GM21619 (cell line): ENCODE measurements around the gene NDUFS6.

Experiments
- ATAC-seq: cut with Tn5 transposase; IDR thresholded peaks from one replicate; pipeline ENCODE4 v1.9.1; 2021; ENCODE audit not compliant: unreplicated experiment

NDUFS6 gene

DNA sequence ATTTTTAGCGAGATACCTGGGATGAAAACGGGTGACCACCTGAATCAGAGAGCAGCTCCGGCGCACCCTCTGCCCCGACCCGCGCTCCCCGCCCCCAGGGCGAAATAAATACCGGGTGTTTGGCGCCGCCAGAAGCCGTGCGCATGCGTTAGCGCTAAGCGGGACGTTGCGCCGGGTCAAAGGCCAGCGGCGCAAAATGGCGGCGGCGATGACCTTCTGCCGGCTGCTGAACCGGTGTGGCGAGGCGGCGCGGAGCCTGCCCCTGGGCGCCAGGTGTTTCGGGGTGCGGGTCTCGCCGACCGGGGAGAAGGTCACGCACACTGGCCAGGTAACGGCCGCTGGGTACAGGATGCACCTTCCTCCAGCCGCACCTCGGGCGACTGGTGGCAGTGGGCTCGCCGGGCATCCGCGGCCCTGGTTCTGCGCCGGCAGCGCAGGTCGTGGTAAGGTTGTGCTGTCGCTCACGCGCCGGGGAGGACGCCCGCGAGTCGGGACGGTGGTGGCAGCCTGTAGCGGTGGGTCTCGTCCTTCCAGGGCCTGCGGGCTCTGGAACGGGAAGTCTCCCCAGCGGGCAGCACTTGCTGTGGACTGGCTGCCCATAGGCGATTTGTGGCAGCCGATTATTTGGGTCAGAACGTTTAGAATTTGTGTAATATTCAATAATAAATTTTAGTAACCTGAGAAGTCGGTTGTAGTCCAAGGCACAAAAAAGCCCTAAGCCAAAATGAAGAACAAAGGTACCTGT, at the start of gene NDUFS6:
NDUFS6 (plus strand) TSS at position 186 of the 745 bp plus-strand sequence; CDS start at position 197, 11 bp downstream.
- ATAC-seq = peak; percentile 56

DNA sequence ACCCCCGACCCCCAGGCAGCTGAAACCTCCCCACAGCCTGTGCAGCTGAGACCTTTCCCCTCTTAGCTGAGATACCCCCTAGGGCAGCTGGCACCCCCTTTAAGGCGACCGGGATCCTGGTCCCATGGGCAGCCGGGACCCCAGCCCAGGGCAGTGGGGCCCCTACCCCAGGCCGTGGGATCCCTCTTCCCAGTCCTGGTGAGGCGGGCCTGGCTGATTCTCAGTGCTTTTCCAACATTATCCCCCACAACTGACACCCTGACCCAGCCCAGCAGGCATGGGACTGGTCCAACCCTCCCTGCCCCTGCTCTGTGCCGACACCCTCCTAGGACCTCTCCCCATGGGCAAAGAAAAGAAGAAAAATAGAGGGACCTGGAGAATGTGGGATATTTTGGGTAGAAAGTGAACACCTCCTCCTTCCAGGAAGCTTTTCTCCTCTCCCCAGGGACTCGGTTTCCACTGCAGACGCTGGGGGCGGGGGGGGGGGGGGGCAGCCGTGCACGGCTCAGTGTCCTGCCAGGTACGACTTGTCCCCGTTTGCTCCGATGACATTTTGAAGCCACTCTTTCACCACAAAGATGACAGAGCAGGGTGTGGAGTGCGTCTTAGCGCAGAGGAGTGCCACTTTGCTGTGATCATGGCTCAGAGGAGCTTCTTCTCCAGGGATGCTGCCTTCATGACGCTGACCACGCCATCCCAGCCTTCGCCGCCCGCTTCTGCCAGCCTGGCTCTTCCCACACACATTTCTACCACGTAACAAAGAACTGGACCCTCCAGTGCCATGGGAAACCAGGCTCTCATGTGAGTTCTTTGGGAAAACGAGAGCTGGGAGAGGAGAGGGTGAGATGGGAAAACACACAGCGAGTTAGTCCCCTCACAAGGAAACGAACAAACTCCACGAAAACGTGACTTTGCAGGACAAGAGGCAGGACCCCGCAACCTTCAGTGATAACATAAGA, 49.1 kb upstream of the NDUFS6 start:
- no peak for ATAC-seq

DNA sequence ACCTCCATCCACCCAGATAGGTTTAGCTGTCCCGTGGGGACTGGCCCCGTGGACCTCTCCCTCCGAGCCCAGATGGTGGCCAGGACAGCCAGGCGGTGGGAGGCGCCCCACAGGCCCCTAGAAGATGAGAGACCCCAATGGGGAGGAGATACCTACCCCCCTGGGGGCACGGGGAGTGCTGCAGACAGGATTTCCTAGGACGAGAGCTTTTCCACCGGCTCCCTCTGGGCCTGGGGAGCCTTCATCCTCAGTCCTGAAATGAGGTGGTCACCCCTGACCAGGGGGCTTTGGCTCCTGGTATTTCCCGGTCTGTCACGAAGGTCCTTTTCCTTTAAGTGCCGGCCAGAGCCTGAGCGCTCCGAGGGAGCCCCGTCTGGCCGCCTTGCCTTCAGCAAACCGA, 48.3 kb upstream of the NDUFS6 start:
- no peak for ATAC-seq

DNA sequence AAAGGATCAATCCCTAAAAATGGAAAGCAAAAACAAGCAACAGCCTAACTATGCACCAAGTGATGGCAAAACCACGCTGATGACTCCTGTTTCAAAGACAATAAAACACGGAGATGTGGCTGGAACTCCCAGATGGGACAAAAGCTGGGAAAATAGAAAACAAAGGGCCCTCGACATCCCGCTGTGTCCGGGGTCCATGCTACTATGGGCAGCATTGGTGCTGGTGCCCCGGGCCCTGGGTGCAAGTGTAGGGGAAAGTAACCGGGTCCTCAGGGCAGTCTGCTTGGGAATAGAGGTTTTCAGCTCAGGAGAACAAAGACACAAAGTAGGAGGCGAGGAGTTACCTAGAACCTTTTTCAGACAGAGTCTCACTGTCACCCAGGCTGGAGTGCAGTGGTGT, 47.7 kb upstream of the NDUFS6 start:
- ATAC-seq = no peak

DNA sequence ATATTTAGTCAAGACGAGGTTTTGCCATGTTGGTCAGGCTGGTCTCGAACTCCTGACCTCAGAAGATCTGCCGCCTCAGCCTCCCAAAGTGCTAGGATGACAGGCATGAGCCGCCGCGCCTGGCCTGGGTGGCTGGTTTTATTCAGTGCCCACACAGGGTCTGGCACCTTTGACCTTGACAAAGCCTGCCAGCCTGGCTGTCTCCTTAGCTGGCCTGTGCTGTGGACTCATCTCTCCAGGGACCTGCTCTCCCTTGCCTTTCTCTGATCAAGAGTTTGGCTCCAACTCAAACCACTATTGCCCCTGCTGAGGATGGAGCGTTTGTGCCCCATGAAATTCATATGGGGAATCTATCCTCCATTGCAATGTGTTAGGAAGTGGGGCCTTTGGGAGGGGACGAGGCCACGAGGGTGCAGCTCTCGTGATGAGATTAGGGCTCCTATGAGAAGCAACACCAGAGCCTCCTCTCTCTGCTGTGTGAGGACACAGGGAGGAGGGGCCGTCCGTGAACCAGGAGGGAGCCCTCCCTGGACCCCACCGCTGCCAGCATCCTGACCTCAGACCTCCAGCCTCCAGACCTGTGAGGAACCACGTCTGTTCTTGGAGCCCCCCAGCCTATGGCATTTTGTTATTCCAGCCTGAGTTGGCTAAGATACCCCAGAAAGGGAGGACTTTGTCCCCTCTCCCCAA, 46.5 kb upstream of the NDUFS6 start:
- ATAC-seq = no peak

DNA sequence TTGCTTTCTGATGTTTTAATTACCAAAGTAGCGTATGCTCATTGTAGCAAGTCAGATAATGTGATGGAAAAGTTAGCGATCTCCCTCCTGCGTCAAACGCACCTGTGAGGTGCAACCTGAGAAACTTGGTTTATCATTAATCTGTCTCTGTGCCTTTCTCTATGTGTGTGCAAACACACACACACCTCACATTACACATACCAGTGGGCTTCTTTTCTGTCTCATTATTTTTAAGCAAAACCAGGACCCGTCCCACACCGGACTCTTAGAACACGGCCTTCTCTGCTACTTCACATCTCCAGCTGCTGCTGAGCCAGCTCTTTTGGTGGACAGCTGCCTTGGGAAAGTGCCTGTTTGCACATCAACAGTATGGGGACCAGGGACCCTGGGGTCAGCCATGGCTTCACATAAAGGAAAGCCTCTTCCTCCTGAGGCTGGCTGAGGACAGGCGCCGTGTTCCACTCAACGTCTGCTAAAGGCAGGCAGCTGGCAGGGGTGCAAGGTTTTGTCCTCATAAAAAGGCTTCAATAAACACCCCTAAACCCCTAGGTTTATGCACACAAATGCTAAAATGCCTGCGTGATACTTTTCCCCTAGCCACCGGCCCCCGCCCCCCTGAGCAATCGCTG, 45.8 kb upstream of the NDUFS6 start:
- no peak for ATAC-seq

DNA sequence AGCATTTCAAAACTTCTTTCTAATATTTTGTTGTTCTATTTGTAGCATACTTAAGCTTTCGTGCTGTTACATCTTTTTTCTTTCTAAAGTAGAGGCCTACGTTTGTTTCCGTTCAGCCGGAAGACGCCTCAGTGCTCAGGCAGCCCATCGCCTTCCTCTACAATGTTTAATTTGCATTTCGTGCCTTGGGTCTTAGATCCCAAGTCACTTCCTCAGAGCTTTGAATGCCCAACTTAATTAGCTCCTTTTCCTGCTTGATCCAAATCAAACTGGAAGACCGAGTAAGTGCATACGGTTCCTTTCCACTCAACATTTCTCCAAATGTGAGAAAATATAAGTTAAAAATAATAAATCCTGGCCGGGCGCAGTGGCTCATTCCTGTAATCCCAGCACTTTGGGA, 44.7 kb upstream of the NDUFS6 start:
- ATAC-seq = no peak

DNA sequence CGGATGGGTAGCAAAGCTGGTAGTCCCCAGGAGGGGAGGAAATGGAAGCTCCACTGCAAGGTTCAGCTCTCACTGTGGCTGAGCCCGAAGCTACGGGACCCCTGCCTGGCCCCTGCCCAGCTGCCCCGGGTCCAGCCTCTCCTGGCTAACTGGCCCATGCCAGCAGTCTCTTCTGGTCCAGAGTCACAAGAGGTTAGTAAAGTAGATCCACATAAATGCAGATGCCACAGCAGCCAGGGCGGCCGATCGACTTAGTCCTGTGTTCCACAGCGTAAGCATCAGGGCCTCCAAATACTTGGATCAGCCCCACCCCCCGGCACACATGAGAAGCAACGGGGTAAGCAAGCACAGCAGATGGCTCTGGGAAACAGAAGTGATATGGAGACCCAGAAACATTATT, 43.7 kb upstream of the NDUFS6 start:
- no peak for ATAC-seq

DNA sequence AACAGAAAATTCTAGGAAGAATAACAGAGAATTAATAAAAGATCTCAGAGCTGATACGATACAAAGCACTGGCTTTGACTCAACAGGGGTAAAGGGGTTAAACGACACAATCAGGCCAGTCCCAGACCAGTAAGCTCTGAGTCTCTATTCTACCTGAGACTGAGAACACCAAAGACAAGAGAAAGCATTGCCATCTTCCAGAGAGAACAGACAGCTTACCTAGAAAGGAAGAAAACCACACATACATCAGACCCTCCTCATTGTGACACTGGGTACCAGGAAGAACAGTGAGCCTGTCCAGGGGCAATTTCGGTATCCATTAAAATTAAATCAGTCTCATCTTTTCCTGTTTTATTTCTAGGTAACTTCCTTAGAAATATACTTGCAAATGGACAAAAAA, 42.6 kb upstream of the NDUFS6 start:
- no peak for ATAC-seq

DNA sequence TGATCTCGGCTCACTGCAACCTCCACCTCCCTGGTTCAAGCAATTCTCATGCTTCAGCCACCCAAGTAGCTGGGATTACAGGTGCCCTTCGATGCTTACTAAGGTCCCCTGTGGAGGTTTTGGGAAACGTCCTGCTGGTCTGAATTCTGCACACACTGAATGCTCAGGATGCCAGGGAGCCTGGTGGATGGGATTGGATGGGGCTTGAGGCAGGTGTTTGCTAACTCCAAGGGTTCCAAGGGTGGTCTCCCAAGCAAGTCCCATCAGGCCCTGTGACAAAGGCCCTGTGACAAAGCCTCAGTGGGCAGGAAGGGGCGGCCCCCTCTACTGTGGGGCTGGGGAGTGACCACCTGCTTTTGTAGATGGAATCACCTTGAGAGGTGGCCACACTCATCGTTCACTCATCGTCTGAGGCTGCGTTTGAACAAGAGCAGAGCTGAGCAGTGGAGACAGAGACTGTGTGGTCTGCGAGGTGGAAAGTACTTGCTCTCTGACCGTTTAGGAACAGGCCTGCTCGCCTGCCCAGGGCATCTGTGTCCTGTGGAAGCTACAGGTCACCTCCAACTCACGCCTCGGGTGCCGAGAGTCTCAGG, 41.7 kb upstream of the NDUFS6 start:
- no peak for ATAC-seq

DNA sequence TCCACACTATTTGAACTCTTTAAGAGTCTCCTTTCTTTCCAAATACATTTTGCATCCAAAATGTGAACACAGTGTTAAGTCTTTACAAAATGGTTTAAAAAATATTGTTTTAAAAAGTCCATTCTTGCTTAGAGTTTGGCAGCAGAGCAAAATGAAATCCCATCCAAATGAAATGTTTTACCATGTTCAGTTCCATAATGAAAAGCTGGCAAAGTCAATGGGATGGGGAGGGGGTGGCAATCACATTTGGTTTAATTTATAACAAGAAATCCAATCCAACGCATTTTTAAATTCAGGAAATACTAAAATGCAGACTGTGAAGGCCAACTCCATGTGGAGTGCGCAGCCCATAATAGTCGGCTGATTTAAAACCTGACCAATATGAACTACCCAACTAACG, 41.0 kb upstream of the NDUFS6 start:
- ATAC-seq = no peak

DNA sequence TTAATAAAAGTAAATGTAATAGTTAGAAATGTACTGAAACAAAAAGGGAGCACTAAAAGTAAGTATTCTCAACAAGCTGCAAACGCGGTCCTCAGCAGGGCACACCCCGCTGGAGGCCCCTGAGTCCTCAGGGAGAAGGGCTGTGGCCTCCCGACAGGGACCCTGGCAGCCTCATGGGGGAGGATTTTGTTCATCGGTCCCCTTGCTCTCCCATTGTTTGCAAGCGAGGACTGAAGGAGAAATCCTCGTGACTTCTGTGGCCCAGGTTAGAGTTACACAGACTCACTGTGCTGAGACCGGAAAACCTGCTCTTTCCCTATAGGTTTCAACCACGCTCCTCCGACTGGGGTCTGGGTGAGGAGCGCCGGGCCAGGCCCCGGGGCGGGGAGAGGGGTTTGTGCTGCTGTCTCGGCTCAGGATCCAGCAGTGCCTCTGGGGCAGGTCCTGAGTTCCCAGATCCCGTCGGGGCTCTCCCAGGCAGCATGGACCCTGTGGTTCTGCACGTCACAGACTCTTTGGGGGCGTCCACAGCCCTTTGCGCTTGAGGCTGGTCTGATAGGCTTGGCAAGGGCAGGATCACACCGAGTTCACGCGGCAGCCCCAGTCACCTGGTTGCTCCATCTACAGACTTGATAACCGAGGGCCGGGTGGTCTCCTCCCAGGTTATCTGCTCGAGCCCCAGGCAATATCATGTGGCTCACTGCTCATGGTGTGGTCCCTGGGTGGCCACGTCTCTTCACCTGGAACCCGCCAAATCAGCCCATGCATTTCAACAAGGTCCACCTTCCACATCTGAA, 40.4 kb upstream of the NDUFS6 start:
- ATAC-seq = no peak

DNA sequence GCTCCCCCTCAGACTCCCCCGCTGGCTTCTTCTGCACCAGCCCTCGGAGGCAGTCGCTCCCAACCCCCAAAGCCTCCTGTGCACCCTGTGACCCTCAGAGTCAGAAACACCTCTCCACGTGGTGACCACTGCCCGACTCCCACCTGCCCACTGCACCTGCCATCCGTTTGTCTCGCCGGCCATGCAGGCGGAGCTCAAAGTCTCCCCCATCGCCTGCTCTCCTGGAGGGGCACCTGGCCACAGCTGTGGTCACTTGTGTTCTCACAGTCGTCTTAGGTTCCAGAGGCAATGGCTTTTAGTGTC, 39.8 kb upstream of the NDUFS6 start:
- no peak for ATAC-seq

DNA sequence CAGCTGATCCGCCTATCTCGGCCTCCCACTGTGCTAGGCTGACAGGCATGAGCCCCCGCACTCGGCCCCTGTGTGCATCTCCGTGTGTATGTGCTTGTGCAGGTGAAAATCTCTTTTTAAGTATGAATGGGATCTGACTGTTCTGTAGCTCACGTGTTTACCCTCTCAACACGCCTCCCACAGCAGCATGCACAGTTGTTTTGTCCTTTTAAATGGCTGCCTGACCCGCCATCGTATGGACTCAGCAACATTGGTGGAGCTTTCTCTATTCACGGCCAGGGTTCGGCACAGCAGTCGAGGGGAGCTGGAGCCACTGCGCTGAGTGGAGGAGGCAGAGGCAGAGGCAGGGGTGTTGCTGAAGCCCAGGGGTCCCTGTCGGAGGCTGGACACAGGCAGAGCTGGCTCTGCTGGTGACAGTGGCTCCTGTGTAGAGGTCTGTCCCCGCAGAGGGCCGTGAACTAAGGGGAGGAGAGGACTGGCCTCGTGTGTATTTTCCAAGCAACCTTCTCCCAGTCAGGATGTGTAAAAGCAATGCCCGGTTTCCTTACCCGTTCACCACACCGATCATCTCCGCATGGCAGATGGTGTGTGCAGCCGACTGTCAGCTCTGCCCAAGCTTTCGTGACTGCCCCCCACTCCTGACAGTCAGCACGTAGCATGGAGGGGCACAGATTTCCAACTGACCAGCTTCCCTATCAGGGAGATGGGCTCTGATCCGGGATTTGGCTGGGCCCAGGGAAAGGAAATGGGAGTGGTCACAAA, 38.9 kb upstream of the NDUFS6 start:
- ATAC-seq = no peak

DNA sequence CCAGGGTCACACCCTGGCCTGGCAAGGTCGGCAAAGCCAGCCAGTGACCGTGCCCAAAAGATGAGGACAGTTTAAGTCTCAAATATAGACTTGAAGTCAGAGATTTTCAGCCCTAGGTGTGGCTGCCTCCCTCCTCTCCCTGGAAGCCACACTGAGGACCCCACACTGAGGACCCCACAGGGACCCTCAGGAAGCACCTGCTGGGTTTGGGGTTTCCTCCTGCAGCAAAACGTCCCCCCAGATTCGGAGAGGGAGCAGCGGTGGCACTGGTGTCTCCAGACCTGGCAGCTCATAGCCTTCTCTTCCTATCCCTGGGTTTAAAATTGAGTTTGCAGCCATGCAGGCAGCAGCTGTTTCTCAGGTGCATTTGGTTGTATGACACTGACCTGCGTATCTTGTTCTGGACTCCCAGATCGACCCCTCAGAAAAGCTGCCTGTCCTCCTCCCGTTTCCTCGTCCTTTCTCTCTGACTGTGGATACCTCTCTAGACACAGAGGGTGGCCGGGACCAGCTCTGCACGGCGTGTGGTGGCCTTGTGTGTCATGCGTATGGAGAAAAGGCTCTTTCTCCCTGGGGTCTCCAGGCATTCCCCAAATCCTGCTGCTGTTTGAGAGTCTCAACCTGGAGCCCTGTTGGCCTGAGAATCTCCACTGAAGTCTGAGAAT, 38.2 kb upstream of the NDUFS6 start:
- ATAC-seq = no peak

DNA sequence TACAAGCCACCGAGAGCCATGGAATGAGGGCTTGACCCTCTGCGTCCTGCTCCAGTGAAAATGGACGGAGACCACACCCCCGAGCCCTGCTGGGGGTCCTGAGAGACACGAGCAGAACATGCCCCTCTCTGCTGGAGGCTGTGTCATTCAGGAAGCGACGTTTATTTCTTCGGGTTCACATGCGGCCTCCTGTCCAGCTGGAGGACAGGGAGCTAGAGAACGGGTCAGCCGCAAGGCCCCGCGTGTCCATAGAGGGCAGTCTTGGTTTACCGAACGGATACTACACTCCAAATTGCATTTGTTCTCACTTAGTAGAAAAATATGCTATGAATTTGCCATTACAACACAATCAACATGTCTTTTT, 37.7 kb upstream of the NDUFS6 start:
- peak; percentile 47 for ATAC-seq

DNA sequence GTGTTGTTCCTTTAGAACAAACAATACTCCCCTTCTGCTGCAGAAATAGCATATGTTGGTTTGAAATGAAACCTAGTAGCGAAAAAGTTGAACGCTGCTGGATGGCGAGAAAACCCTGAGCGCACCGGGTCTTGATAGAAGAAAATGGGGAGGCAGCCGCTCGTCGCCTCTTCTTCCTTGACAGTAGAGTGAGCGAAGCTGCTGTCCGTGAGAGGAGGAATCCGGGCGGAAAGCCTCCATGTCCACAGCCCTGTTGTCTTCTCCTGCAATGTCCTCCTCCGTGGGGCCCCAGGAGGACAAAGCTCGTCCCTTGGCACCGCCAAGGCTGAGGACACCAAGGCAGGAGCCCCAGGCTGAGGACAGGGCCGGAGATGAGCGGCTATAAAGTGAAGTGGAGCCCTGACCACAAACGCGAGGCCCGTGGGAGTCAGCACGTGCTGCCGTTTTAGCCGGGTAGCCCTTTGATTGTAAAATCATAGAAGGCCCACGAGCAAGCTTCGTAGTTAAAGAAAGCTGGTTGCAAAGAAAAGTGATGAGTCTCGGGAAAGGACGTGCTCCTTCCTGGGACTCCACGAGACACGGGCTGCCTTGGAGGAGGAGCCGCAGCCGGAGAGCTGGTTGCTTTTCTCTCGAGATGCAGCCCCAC, 37.1 kb upstream of the NDUFS6 start:
- ATAC-seq = no peak

DNA sequence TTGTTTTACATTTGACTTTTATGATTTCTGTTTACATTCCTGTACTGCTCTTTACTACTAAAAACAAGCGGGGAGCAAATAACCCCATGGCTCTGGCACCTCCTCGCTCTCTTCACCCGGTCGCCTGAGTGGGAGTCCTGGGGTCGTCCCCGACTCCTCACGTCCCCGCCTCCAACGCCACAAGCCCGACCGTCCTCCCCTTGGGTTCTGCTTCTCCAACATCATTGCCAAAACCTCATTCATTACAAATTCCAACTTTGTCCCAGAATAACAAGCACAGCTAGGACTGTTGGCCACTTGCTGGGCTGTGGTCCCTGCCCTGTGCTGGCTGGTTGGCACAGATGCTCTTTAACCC, 36.6 kb upstream of the NDUFS6 start:
- no peak for ATAC-seq
